DLD1 (cell line): Measurements from ENCODE around the gene TINAGL1.

ENCODE experiments used
- in situ Hi-C: cut with HindIII; loops from 2 replicates; pipeline ENCODE4 v1.10.0; 2017; ENCODE audit warnings: low sequenced_read_pairs

TINAGL1 gene

GRCh38 chr1:31600641-31601040 lies 24.3 kb downstream of the TINAGL1 start:
- in situ Hi-C loops = no loop called here

DNA sequence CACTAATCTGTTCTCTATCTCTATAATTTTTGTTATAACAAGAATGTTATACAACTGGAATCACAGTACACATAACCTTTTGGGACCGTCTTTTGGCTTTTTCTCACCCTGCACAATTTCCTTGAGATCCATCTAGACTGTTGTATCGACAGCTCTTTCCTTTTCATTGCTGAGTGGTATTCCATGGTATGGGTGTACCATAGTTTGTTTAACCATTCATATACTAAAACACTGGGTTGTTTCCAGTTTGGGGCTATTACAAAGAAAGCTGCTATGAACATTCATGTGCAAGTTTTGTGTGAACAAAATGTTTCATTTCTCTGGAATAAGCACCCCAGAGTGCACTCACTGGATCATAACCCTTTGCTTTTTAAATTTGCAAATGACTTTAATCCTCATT lies 25.8 kb downstream of the TINAGL1 start:
- in situ Hi-C loops = no loop called here

DNA sequence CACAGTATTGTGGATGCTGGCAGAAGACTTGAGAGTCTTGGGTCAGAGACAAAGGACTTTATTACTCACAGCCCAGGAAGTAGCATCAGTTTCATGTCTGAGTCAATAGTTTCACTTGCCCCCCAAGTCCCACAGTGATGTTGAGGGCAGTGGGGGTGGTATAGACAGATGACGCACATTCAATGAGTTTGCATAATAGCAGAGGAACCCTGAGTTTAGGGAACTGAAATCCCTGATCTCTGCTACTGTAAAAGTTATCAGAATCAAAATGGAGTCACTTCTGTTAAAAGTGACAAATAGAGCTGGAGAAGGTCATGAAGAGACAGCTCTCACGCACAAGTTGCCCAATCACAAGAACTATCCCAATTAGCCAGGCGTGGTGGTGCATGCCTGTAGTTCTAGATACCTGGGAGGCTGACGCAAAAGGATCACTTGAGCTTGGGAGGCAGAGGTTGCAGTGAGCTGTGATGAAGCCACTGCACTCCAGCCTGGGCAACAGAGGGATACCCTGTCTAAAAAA lies 29.7 kb downstream of the TINAGL1 start:
- in situ Hi-C loops = no loop called here

DNA sequence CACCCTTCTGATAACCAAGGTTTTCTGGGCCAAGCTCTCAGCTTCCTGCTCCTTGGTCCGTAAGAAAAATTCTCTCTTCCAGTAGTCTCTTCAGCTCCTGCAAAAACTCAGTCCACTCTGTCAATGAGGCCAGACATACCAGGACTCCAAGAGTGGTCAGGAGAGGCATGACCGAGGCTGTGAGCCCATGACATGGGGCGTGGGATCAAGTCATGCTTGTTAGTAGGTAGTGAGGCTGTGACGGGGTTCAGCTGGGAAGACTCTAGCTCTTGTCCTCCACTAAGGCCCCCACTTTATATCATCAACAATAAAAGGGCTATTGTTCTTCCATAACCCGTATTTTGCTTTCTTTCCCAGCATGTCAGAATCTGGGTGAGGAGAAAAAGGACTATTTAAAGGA lies 31.0 kb downstream of the TINAGL1 start:
- in situ Hi-C loops = no loop called here

GRCh38 chr1:31609514-31610118 lies 33.3 kb downstream of the TINAGL1 start:
- in situ Hi-C loops = no loop called here

DNA sequence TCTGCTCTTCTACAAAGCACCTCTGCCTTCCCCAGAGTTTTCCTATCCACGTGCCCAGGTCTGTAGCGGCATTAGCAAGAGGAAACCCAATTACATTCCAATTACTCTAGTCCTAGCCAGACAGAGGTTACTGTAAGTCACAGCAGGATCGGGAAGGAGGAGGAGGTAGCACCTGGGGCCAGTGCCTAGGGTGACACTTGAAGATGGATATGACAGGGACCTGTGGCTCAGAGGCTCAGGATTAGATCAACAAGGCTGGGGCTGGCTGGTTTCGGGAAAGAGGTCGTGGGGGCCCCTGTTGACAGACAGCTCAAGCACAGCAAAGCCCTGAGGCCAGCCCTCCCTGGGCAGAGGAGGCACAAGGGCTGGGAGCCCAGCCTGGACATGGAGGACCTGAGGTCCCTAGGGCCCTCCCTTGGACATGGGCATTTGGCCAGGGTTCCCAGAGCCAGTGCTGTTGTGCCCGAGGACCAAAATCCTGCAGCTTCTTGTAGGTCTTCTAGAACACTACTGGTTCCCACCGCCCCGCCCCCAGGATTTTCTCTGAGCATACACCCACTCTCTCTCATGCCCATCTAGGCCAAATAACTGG lies 38.2 kb downstream of the TINAGL1 start:
- in situ Hi-C loops = no loop called here

- in situ Hi-C loops = no loop called here
Observed at GRCh38 chr1:31615414-31615813, 39.1 kb downstream of the TINAGL1 start.

- in situ Hi-C loops = no loop called here
Observed at GRCh38 chr1:31615939-31616338, 39.6 kb downstream of the TINAGL1 start.

DNA sequence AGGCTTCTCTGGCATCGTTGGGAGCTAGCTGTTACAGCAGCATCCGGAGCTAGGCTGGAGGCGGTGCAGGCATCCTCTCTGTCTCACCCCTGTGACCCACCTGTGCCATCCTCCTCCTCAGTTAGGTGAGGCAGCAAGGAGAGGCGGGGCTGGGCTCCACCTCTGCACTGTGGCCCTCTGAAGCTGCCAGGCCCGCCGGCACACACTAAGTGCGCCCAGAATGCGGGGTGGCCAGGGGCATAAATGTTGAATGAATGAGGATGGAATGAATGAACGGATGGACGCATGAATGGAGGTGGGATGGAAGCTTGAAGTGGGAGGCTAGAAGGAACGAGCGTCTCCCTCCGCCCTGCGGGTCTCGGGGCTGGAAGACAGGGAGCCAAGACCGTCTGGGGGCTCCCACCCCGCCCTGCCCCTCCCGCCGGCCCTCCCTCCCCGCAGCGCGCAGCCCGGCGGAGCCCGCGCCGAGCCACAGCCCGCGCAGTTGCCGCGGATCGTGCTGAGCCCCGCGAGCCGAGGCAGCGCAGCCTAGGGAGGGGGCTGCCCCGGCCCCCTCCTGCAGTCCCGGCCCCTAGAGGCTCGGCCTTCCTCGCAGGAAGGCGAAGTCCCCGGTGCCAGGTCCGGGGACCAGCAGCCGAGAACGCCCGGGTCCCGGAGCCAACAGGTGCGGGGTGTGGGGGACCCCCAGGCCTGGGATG lies 41.1 kb downstream of the TINAGL1 start, which contains the start of gene HCRTR1:
HCRTR1 (plus strand) TSS at position 472 of the 698 bp plus-strand sequence. CDS start 1,504 bp downstream, outside the sequence.
- in situ Hi-C loops = no loop called here

DNA sequence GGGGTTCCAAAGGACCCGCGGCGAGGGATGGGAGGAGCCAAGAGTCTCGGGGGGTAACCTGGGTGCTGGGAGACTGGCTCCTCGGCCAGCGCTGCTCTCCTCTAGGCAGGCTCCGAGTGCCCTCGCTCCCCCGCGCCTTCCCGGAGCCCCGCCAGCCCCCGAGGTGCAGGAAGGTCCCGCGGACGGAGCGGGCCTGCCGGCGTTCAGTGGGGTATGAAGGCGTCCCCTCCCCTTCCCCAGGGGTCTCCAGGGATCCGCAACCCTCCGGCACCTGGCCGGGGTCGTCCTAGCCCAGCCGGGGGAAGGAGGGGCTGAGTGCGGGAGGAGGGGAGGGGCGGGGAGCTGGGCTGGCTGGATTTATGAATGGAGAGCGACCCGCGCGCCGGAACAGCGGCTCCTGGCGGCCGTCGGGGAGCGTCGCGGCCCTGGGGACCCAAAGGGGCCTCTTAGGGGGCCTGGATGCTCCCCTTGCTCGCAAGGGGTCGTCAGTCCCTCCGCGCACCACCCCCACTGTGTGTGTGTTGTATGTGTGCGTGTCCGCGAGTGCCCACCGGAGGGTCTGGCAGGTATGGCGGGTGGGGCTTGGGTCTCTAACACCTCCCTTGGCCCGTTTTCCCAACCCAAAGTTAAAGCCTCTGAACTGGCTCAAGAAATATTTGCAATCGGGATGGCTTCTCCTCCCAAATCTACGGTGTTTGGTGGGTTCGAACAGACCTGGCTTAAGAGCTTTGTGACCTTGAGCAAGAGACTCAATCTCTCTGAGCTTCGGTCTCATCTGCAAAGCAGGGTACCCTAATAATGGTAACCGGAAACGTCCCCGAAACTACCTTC lies 41.8 kb downstream of the TINAGL1 start:
- in situ Hi-C loops = no loop called here

DNA sequence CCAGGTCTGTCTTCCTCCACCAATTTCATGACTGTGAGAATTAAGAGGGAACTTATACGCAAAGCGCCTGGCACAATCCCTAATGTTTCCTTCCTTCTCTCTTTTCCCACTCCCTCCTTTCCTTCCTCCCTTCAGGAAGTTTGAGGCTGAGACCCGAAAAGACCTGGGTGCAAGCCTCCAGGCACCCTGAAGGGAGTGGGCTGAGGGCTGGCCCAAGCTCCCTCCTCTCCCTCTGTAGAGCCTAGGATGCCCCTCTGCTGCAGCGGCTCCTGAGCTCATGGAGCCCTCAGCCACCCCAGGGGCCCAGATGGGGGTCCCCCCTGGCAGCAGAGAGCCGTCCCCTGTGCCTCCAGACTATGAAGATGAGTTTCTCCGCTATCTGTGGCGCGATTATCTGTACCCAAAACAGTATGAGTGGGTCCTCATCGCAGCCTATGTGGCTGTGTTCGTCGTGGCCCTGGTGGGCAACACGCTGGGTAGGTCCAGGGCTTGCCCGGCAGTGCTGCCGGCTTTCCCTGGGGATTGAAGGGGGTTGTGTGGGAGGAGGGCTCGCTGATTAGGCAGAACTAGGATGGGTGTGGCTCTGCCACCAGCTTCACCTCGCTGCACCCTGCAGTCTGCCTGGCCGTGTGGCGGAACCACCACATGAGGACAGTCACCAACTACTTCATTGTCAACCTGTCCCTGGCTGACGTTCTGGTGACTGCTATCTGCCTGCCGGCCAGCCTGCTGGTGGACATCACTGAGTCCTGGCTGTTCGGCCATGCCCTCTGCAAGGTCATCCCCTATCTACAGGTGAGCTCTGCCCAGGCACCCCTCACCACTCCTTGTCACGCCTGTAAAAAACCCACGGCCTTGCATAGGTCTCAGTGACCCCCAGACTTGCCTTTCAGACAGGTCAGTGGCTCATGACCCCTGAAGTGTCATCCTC lies 42.9 kb downstream of the TINAGL1 start:
- in situ Hi-C loops = no loop called here

- in situ Hi-C loops = no loop called here
Observed at GRCh38 chr1:31620631-31621497, 44.5 kb downstream of the TINAGL1 start.

DNA sequence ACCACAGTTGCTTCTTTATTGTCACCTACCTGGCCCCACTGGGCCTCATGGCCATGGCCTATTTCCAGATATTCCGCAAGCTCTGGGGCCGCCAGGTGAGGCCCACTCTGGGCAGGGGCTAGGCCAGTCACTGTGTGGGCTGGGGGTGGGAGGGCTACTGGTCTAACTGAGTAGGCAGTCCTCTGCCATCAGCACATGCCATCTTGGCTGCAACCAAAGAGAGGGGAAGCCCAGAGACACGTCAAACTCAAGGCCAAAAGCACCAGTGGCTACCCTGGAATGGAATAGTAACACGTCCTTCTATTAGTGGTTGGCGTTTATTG lies 45.1 kb downstream of the TINAGL1 start:
- in situ Hi-C loops = no loop called here

- in situ Hi-C loops = no loop called here
Observed at GRCh38 chr1:31621847-31622730, 45.8 kb downstream of the TINAGL1 start.

- in situ Hi-C loops = no loop called here
Observed at GRCh38 chr1:31623365-31623764, 47.0 kb downstream of the TINAGL1 start.

DNA sequence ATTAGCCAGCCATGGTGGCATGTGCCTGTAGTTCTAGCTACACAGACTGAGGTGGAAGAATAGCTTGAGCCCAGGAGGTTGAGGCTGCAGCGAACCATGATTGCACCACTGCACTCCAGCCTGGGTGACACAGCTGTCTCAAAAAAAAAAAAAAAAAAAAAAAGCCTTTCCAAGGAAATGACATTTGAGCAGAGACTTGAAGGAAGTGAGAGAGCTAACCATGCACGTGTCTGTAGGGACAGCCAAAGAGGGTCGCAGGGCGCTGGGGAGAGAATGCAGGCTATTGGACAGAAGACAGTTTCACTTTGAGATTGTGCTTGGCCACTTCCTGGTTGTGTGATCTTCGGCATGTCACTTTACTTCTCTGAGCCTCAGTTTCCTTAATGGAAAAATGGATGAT lies 48.0 kb downstream of the TINAGL1 start:
- in situ Hi-C loops = no loop called here

DNA sequence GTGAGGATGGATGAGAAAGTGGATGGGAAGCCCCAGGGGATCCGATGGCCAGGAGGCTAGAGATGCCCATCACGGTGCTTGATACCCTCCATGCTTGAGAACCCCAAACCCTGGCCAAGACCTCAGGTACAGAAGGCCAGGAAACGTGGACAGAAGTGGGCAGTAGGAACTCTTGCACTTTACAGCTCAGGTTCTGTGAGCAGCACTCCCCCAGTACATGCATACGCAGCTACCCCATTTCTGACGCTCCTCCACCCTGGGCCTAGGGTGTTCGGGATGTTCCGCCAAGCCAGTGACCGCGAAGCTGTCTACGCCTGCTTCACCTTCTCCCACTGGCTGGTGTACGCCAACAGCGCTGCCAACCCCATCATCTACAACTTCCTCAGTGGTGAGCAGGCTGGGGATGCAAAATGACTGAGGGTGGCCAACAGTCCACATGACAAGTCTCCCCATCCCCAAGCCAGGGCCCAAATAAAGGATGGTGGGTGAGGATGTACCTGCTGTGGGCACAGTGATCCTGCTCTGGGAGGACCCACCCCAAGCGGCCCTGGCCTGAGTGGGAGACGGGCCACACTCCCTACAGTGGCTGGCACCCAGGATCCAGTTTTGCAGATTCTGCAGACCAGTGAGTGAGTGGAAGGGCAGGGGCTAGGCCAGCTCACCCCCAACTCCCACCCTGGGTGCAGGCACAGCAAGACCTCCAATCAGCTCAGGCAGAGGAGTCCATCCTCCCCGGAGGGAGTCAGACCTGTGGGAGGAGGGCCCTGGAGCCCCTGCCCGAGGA lies 48.6 kb downstream of the TINAGL1 start:
- in situ Hi-C loops = no loop called here
